Stomach (tissue), 4 donors: ENCODE results near the gene OR51Q1.

Source experiments
- CTCF ChIP-seq, 7 experiments: fragments of 450-650 bp in 4 of 7; fragments of 200-600 bp in 3 of 7; sonication (generic) in 3 of 7; IDR thresholded peaks; one replicate each; pipeline ENCODE4 v1.5.1; 2016 to 2019; ENCODE audit warnings: antibody characterized with exemption in 7 of 7, control low read depth in 2 of 7, mild to moderate bottlenecking in 1 of 7
- EP300 ChIP-seq: sonication (generic); formaldehyde crosslinking; IDR thresholded peaks from one replicate; pipeline ENCODE4 v1.6.1; 2017; ENCODE audit warnings: antibody characterized with exemption
- POLR2A ChIP-seq, 4 donors: fragments of 450-650 bp; IDR thresholded peaks; one replicate each; pipeline ENCODE4 v1.6.1; 2016; ENCODE audit warnings: antibody characterized with exemption in 4 of 4, control low read depth in 2 of 4, mild to moderate bottlenecking in 1 of 4, moderate library complexity in 1 of 4
- POLR2AphosphoS5 ChIP-seq, 3 donors: sonication (generic); formaldehyde crosslinking; IDR thresholded peaks; one replicate each; pipeline ENCODE4 v1.6.1; 2016; ENCODE audit warnings: antibody characterized with exemption in 3 of 3

GRCh38 chr11:5405173-5405572 is 16.7 kb upstream of the OR51Q1 start:
- no peak for TF ChIP-seq EP300
- no peak for TF ChIP-seq CTCF (IDR thresholded peaks at IDR 0.05)
- no peak for TF ChIP-seq POLR2AphosphoS5 (IDR thresholded peaks at IDR 0.05)
- no peak for TF ChIP-seq POLR2A (IDR thresholded peaks at IDR 0.05)
